H9 (cell line): Measurements from ENCODE around the gene FGF12. TPM values are rescaled to one million over a fixed set of nuclear protein-coding genes. Genes with fewer than 3 reads are reported as not detected.

Experiments used
- DNase-seq: peaks from one replicate; pipeline ENCODE4 v3.0.0-alpha.2; 2017
- H2AFZ ChIP-seq: one replicate; pipeline ENCODE4 v1.6.1; 2013; ENCODE audit warnings: mild to moderate bottlenecking, low read length, control low read depth, moderate library complexity
- H2AK5ac ChIP-seq: 2 replicates; pipeline ENCODE4 v1.6.1; 2013; ENCODE audit warnings: low read length, control low read depth, mixed read lengths; ENCODE audit not compliant: insufficient read length
- H2BK120ac ChIP-seq: one replicate; pipeline ENCODE4 v1.6.1; 2013; ENCODE audit warnings: low read depth, mild to moderate bottlenecking, low read length, control low read depth, inconsistent platforms; ENCODE audit not compliant: poor library complexity, severe bottlenecking
- H2BK12ac ChIP-seq: 2 replicates; pipeline ENCODE4 v1.6.1; 2013; ENCODE audit warnings: low read length, control low read depth, mixed read lengths, low read depth; ENCODE audit not compliant: insufficient read length
- H2BK15ac ChIP-seq: 2 replicates; pipeline ENCODE4 v1.6.1; 2013; ENCODE audit warnings: low read depth, low read length, control low read depth
- H2BK20ac ChIP-seq: one replicate; pipeline ENCODE4 v1.6.1; 2013; ENCODE audit warnings: low read depth, mild to moderate bottlenecking, low read length, control low read depth, inconsistent platforms; ENCODE audit not compliant: poor library complexity, severe bottlenecking
- H2BK5ac ChIP-seq: 2 replicates; pipeline ENCODE4 v1.6.1; 2013; ENCODE audit warnings: low read length, control low read depth, mixed read lengths; ENCODE audit not compliant: insufficient read length
- H3K14ac ChIP-seq: 2 replicates; pipeline ENCODE4 v1.6.1; 2013; ENCODE audit warnings: low read length, control low read depth; ENCODE audit not compliant: insufficient read depth
- H3K18ac ChIP-seq: 2 replicates; pipeline ENCODE4 v1.6.1; 2013; ENCODE audit warnings: low read depth, mild to moderate bottlenecking, mixed read lengths, low read length, control low read depth; ENCODE audit not compliant: insufficient read length
- H3K23ac ChIP-seq: 2 replicates; pipeline ENCODE4 v1.6.1; 2013; ENCODE audit warnings: low read length, control low read depth, mixed read lengths, low read depth; ENCODE audit not compliant: insufficient read length
- H3K23me2 ChIP-seq: 2 replicates; pipeline ENCODE4 v1.6.1; 2013; ENCODE audit warnings: low read depth, mild to moderate bottlenecking, mixed read lengths, low read length, control low read depth; ENCODE audit not compliant: insufficient read length, poor library complexity, severe bottlenecking
- H3K27ac ChIP-seq: 2 replicates; pipeline ENCODE4 v1.5.1; 2013; ENCODE audit warnings: low read length, control low read depth, mixed read lengths, low read depth; ENCODE audit not compliant: insufficient read length
- H3K27me3 ChIP-seq: 2 replicates; pipeline ENCODE4 v1.6.1; 2013; ENCODE audit warnings: low read length, control low read depth, inconsistent platforms; ENCODE audit not compliant: insufficient read depth
- H3K4ac ChIP-seq: 2 replicates; pipeline ENCODE4 v1.6.1; 2013; ENCODE audit warnings: low read depth, mild to moderate bottlenecking, control low read depth, inconsistent platforms, low read length, moderate library complexity
- H3K4me1 ChIP-seq: 2 replicates; pipeline ENCODE4 v1.6.1; 2013; ENCODE audit warnings: low read length, control low read depth, inconsistent platforms; ENCODE audit not compliant: insufficient read depth
- H3K4me2 ChIP-seq: 2 replicates; pipeline ENCODE4 v1.6.1; 2013; ENCODE audit warnings: low read length, control low read depth, mixed read lengths; ENCODE audit not compliant: insufficient read length, insufficient read depth
- H3K56ac ChIP-seq: 2 replicates; pipeline ENCODE4 v1.6.1; 2013; ENCODE audit warnings: low read depth, mild to moderate bottlenecking, mixed read lengths, low read length, control low read depth; ENCODE audit not compliant: insufficient read length
- H3K79me1 ChIP-seq: 2 replicates; pipeline ENCODE4 v1.6.1; 2013; ENCODE audit warnings: low read depth, mild to moderate bottlenecking, moderate library complexity, low read length, control low read depth, inconsistent platforms; ENCODE audit not compliant: insufficient read depth, poor library complexity, severe bottlenecking
- H3K79me2 ChIP-seq: 2 replicates; pipeline ENCODE4 v1.6.1; 2013; ENCODE audit warnings: low read length, control low read depth, inconsistent platforms; ENCODE audit not compliant: insufficient read depth
- H3K9ac ChIP-seq: 2 replicates; pipeline ENCODE4 v1.6.1; 2013; ENCODE audit warnings: low read length, control low read depth, mixed read lengths; ENCODE audit not compliant: insufficient read length; ENCODE audit errors: extremely low read depth
- H3K9me3 ChIP-seq: one replicate; pipeline ENCODE4 v1.6.1; 2013; ENCODE audit warnings: low read depth, low read length, inconsistent platforms; ENCODE audit not compliant: control insufficient read depth
- H3T11ph ChIP-seq: one replicate; pipeline ENCODE4 v1.6.1; 2013; ENCODE audit warnings: mild to moderate bottlenecking, low read length, control low read depth, inconsistent platforms
- H4K20me1 ChIP-seq: one replicate; pipeline ENCODE4 v1.6.1; 2013; ENCODE audit not compliant: control insufficient read depth, insufficient read length, insufficient read depth
- H4K5ac ChIP-seq: 2 replicates; pipeline ENCODE4 v1.6.1; 2013; ENCODE audit warnings: low read depth, mild to moderate bottlenecking, mixed read lengths, low read length, control low read depth; ENCODE audit not compliant: insufficient read length
- H4K8ac ChIP-seq: replicated peaks from 2 replicates; pipeline ENCODE4 v1.6.1; 2013; ENCODE audit warnings: low read length, control low read depth, mixed read lengths, low read depth; ENCODE audit not compliant: insufficient read length
- H4K91ac ChIP-seq: 2 replicates; pipeline ENCODE4 v1.6.1; 2013; ENCODE audit warnings: low read depth, mild to moderate bottlenecking, moderate library complexity, mixed read lengths, low read length, control low read depth; ENCODE audit not compliant: insufficient read length
- H3K27ac Mint-ChIP-seq, 3 experiments: 2 replicates in 2 of 3; 3 replicates in 1 of 3; pipeline ENCODE4 v1.8.0; 2020 to 2021; ENCODE audit warnings: mixed read lengths in 3 of 3, mild to moderate bottlenecking in 1 of 3, moderate library complexity in 1 of 3
- H3K27me3 Mint-ChIP-seq: 2 replicates; pipeline ENCODE4 v1.8.0; 2021; ENCODE audit warnings: low read depth, mild to moderate bottlenecking, moderate library complexity, mixed read lengths
- H3K36me3 Mint-ChIP-seq, 3 experiments: 2 replicates in 2 of 3; 3 replicates in 1 of 3; pipeline ENCODE4 v1.8.0; 2020 to 2021; ENCODE audit warnings: low read depth in 3 of 3, mixed read lengths in 3 of 3; ENCODE audit not compliant: insufficient read depth in 1 of 3
- H3K4me1 Mint-ChIP-seq, 2 experiments: 2 replicates each; pipeline ENCODE4 v1.8.0; 2020; ENCODE audit warnings: mixed read lengths in 2 of 2
- H3K4me3 Mint-ChIP-seq, 2 experiments: 2 replicates in 1 of 2; 3 replicates in 1 of 2; pipeline ENCODE4 v1.8.0; 2020 to 2021; ENCODE audit warnings: mild to moderate bottlenecking in 2 of 2, mixed read lengths in 2 of 2, moderate library complexity in 1 of 2
- H3K9me3 Mint-ChIP-seq, 2 experiments: 2 replicates in 1 of 2; 3 replicates in 1 of 2; pipeline ENCODE4 v1.8.0; 2020; ENCODE audit warnings: mild to moderate bottlenecking in 2 of 2, mixed read lengths in 2 of 2, moderate library complexity in 1 of 2
- total RNA-seq: library from RNA; stranded (reverse); gene quantifications from 2 replicates; pipeline ENCODE4 v1.2.1, GENCODE V29; 2021
- TF ChIP-seq, protein P1 (sequence below): fragments of 200-600 bp; sonication (generic); conservative IDR thresholded peaks from 3 replicates; pipeline ENCODE4 v1.8.0; 2021; ENCODE audit warnings: antibody characterized with exemption, mild to moderate bottlenecking

FGF12 gene
- total RNA-seq, 1 experiment from 2014 or later, result 5.6 TPM

DNA sequence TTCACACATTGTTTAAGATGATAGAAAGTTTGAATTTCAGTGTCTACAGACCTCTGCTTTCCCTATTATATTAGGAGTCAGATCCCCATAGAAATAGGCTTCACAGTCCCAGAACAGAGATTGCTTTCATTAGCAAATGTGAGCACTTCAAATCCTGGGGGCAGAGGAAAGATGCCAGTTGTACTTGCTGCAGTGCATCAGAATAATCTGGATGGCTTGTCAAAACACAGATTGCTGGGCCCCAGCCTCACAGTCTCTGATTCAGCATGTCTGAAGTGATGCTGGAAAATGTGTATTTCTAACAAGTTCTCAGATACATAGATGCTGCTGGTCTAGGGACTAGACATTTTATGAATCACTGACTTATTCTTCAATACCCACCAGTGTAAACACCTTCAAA is 375.2 kb downstream of the FGF12 start:
- H3K4me1 ChIP-seq, result no peaks in the 10 kb centered on the region; the same call in 1 of the 2 replicates
- TF ChIP-seq, protein P1, sequence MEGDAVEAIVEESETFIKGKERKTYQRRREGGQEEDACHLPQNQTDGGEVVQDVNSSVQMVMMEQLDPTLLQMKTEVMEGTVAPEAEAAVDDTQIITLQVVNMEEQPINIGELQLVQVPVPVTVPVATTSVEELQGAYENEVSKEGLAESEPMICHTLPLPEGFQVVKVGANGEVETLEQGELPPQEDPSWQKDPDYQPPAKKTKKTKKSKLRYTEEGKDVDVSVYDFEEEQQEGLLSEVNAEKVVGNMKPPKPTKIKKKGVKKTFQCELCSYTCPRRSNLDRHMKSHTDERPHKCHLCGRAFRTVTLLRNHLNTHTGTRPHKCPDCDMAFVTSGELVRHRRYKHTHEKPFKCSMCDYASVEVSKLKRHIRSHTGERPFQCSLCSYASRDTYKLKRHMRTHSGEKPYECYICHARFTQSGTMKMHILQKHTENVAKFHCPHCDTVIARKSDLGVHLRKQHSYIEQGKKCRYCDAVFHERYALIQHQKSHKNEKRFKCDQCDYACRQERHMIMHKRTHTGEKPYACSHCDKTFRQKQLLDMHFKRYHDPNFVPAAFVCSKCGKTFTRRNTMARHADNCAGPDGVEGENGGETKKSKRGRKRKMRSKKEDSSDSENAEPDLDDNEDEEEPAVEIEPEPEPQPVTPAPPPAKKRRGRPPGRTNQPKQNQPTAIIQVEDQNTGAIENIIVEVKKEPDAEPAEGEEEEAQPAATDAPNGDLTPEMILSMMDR, result no peak
- no peak overlapping the region for H2AK5ac ChIP-seq
- H3K4ac ChIP-seq, result no peak overlapping the region
- no peak overlapping the region for H3K56ac ChIP-seq
- H2BK15ac ChIP-seq, result no peak overlapping the region
- H3K23ac ChIP-seq, result no peak overlapping the region
- Mint-ChIP-seq H3K27ac (no peak overlapping the region), H3K4me3 (no peak overlapping the region), H3K27me3 (no peaks in the 10 kb centered on the region), H3K4me1 (peaks cover 0 to 6% of the 10 kb centered on the region in 2 experiments; a peak in 2 of 4 replicates), H3K9me3 (no peaks in the 10 kb centered on the region), H3K36me3 (no peaks in the 10 kb centered on the region)
- no peaks in the 10 kb centered on the region for H3K79me1 ChIP-seq
- no peak overlapping the region for H2BK20ac ChIP-seq
- H3K9me3 ChIP-seq, result no peaks in the 10 kb centered on the region
- no peak overlapping the region for H3T11ph ChIP-seq
- DNase-seq, result no peak
- H2BK12ac ChIP-seq, result no peak overlapping the region
- H3K23me2 ChIP-seq, result no peaks in the 10 kb centered on the region
- H4K5ac ChIP-seq, result no peak overlapping the region
- H2AFZ ChIP-seq, result no peak overlapping the region
- H2BK120ac ChIP-seq, result no peak overlapping the region
- H3K27me3 ChIP-seq, result no peaks in the 10 kb centered on the region
- no peak overlapping the region for H4K8ac ChIP-seq
- no peak overlapping the region for H2BK5ac ChIP-seq
- no peak overlapping the region for H3K27ac ChIP-seq
- H3K9ac ChIP-seq, result no peak overlapping the region
- H3K14ac ChIP-seq, result no peak overlapping the region
- no peak overlapping the region for H3K4me2 ChIP-seq
- H4K91ac ChIP-seq, result no peak overlapping the region
- no peaks in the 10 kb centered on the region for H4K20me1 ChIP-seq
- H3K79me2 ChIP-seq, result no peaks in the 10 kb centered on the region
- H3K18ac ChIP-seq, result no peak overlapping the region
